ENCODE results near the gene KEAP1. TPM values are rescaled to one million over a fixed set of nuclear protein-coding genes. Genes with fewer than 3 reads are reported as not detected.

KEAP1 gene
- total RNA-seq, 1 donor from 2014 or later = 69.9 TPM

- no peak for DNase-seq (ENCODE audit: extremely low read depth, low read depth, low spot score)
These were observed 22.5 kb upstream of the KEAP1 start for GRCh38 chr19:10525636-10526035.

DNA sequence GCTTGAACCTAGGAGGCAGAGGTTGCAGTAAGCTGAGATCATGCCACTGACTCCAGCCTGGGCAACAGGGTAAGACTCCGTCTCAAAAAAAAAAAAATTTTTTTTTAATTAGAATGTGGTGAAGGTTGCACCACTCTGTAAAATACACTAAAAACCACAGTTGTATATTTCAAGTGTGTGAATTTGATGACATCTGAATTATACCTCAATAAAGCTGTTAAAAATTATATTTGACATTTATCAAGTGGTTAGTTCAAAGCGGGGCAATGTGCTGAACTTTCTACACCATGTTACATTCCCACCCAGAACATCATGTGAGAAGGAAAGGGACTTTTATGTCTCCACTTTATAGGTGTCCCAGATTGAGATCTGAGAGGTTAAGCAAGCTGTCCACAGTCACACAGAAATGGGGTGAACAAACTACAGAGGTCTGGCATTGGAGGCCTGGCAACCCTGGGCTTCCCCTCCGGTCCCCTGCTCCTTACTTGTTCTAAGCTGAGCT, 20.0 kb upstream of the KEAP1 start:
- no peak for DNase-seq (ENCODE audit: extremely low read depth, low read depth, low spot score)

DNA sequence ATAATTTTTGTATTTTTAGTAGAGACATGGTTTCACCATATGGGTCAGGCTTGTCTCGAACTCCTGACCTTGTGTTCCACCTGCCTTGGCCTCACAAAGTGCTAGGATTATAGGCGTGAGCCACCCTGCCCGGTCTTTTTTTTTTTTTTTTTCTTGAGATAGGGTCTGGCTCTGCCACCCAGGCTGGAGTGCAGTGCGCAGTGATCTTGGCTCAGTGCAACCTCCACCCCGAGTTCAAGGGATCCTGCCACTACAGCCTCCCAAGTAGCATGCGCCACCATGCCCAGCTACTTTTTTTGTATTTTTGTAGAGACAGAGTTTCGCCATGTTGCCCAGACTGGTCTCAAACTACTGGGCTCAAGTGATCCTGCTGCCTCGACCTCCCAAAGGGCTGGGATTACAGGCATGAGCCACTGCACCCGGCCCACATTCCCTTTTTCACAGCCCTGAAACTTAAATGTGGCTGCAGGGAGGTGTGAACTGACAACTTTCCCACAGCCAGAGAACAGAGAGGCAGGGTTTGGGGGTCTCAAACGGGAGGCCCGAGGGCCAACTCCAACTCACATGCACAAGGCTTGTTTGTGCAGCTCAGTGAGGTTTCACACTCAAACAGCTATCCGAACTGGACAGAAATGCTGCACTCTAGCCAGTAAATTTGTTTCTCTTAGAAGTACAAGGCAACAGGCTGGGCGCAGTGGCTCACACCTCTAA, 18.5 kb upstream of the KEAP1 start:
- DNase-seq (ENCODE audit: extremely low read depth, low read depth, low spot score) = no peak

DNA sequence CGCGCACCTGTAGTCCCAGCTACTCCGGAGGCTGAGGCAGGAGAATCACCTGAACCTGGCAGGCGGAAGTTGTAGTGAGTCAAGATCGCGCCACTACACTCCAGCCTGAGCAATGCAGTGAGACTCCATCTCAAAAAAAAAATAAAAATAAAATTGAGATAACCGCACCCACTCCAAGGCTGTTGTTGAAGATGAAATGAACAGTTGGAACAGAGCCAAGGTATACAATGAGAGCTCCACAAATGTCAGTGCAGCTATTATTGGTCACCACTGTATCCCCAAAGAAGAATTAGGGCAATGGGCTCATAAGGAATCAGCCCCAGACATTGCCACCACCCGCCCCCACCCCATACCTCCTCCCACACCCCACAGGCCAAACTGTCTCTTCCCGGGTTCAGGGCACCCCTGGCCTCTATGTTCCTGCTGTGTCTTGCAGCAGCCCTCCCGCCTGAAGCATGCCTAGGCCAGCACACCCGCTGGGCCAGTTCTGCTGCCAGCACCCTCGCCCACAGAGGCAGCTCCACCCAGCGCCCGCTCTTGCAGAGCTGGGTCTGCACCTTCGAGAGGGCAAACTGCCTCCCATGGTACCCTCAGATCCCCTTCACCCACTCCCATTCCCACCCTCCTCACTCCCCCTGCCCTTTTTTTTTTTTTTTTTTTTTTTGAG, 17.6 kb upstream of the KEAP1 start:
- DNase-seq (ENCODE audit: extremely low read depth, low read depth, low spot score) = no peak

- no peak for DNase-seq (ENCODE audit: extremely low read depth, low read depth, low spot score)
These were observed 16.3 kb upstream of the KEAP1 start for GRCh38 chr19:10519421-10519820.

GRCh38 chr19:10518444-10519361, 15.5 kb upstream of the KEAP1 start:
- DNase-seq (ENCODE audit: extremely low read depth, low read depth, low spot score) = no peak

- DNase-seq (ENCODE audit: extremely low read depth, low read depth, low spot score) = no peak
These were observed 14.7 kb upstream of the KEAP1 start for GRCh38 chr19:10517760-10518443.

GRCh38 chr19:10517361-10517759, 14.2 kb upstream of the KEAP1 start, which contains the start of gene S1PR5:
Gene S1PR5, minus strand, starts transcription at chr19:10517447. Its CDS starts 2,436 bp downstream, at chr19:10515011.
- no peak for DNase-seq (ENCODE audit: extremely low read depth, low read depth, low spot score)

- DNase-seq (ENCODE audit: extremely low read depth, low read depth, low spot score) = no peak
These were observed 13.6 kb upstream of the KEAP1 start for GRCh38 chr19:10516671-10517286.

DNA sequence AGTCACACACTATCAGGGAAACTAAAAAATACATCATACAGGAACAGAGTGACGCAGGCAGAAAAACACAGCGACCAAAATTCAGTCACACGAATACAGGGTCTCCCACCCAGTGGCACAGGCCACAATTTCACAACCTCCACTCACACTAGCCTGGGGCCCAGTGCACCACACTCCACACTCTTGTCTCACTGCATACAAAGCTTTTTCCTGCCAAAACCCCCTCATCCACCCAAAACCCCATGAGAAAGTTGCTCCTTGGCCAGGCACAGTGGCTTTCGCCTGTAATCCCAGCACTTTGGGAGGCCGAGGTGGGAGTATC, 12.9 kb upstream of the KEAP1 start:
- DNase-seq (ENCODE audit: extremely low read depth, low read depth, low spot score) = no peak

GRCh38 chr19:10514211-10515145, 11.3 kb upstream of the KEAP1 start:
- DNase-seq (ENCODE audit: extremely low read depth, low read depth, low spot score) = no peak

DNA sequence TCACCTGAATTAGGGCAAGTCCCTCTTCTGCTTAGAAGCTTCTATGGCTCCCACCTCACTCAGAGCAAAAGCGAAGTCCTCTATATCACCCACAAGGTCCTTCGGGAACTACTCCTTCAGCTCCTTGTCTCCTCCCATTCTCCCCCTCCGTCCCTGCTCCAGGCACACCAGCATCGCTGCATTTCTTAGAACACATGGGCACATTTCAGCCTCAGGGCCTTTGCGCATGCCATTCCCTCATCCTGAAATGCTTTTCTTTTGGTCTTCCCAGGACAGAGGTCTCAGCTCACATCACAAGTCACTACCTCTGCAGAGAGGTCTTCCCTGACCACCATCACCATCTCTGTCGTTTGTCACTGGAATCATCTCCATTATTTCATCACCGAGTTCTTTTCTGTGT, 10.1 kb upstream of the KEAP1 start:
- no peak for DNase-seq (ENCODE audit: extremely low read depth, low read depth, low spot score)

DNA sequence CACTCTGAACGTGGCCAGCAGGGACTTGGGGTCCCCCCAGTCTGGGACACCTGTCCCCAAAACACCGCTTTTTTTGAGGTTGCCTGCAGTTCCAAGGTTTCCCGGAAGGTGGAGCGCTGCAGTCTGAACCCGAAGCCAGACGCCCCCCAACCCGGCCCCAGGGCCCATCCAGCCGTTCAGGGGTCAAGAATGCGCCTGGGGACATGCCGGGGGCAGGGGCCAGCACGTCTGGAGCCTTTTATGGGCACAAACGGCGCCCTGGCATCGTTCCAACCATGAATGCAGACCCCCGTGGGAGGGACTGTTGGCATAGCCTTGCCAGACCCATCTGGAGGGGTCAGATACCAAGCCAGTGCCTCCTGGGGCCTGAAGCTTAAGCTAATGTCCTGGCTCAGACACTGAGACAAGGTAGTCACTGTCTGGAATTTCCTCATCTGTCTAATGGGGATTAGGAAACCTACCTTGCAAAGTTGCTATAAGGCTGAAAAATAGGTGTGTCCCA, 7.2 kb upstream of the KEAP1 start:
- no peak for DNase-seq (ENCODE audit: extremely low read depth, low read depth, low spot score)

DNA sequence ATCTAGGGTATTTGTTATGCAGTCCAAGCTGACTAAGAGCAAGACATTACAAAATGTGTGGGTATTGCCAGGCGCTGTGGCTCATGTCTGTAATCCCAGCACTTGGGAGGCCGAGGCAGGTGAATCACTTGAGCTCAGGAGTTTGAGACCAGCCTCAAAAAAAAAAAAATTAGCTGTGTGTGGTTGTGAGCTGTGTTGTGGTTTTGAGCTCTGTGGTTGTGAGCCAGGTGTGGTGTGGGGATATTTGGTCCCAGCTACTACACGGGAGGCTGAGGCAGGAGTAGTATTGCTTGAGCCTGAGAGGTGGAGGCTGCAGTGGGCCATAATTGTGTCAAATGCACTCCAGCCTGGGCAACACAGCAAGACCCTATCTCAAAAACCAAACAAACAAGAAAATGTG, 5.6 kb upstream of the KEAP1 start:
- no peak for DNase-seq (ENCODE audit: extremely low read depth, low read depth, low spot score)

DNA sequence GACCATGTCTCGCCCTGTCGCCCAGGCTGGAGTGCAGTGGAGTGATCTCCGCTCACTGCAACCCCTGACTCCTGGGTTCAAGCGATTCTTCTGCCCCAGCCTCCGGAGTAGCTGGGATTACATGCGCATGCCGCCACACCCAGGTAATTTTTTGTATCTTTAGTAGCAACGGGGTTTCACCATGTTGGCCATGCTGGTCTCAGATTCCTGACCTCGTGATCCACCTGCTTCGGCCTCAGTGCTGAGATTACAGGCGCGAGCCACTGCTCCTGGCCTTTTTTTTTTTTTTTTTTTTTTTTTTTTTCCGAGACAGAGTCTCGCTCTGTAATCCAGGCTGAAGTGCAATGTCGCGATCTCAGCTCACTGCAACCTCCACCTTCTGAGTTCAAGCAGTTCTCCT, 4.9 kb upstream of the KEAP1 start:
- DNase-seq (ENCODE audit: extremely low read depth, low read depth, low spot score) = no peak

- no peak for DNase-seq (ENCODE audit: extremely low read depth, low read depth, low spot score)
These were observed 2.5 kb upstream of the KEAP1 start for GRCh38 chr19:10505583-10506229.

DNA sequence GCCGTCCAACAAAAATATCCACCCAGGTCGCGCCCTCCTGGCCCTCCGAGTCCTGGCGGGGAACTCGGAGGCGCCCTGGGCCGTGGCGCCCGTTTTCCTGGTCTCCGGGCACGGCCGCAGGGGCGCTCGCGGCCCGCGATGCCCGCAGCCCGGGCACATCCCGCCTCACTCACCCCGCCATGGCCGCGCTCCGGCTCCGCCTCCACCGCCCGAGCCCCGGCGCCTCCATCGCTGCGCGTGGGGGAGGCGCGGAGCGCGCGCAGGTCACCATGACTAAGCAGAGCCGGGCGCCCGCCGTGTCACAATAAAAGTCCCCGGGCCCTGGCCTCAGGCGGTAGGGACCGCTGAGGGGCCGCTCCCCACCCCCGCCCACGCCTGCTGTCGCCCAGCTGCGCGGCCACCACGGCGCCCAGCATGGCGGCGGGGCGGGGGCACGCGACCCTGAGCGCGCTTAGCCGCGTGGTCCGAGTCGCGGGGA, 593 bp downstream of the KEAP1 start:
- DNase-seq (ENCODE audit: extremely low read depth, low read depth, low spot score) = no peak

GRCh38 chr19:10501971-10502523, 1.1 kb downstream of the KEAP1 start:
- DNase-seq (ENCODE audit: extremely low read depth, low read depth, low spot score) = no peak
